WTC11 (cell line): ENCODE data around the gene RPS3. TPM values are rescaled to one million over a fixed set of nuclear protein-coding genes. Genes with fewer than 3 reads are reported as not detected.
A peak's percentile ranks its signal among the peaks of the same experiment; 100 is the strongest.

Source experiments
- ATAC-seq: fragments of 200-7000 bp; cut with Tn5 transposase; 2 replicates; pipeline ENCODE4 v1.10.0; 2021; ENCODE audit warnings: mild to moderate bottlenecking, moderate library complexity
- Bru-seq: library from RNA; stranded (reverse); fragments of 400-500 nt; gene quantifications from one replicate; lab custom pipeline; 2021; lab: Mats Ljungman, UMichigan
- CTCF ChIA-PET: fragments of 300-600 bp; sonication (Branson Sonifier 250); formaldehyde crosslinking; loops from one replicate; lab custom pipeline; 2021; ENCODE audit warnings: antibody characterized with exemption; lab: Charles Lee
- POLR2A ChIA-PET: fragments of 350-600 bp; sonication (Branson Sonifier 250); formaldehyde crosslinking; loops from one replicate; lab custom pipeline; 2021; ENCODE audit warnings: antibody characterized with exemption; lab: Charles Lee
- DNase-seq: peaks from one replicate; pipeline ENCODE4 v3.0.0; 2021; ENCODE audit warnings: low spot score
- H3K27ac Mint-ChIP-seq: 2 replicates; pipeline ENCODE4 v1.8.0; 2021; ENCODE audit warnings: mixed read lengths
- H3K27me3 Mint-ChIP-seq: 2 replicates; pipeline ENCODE4 v1.8.0; 2021; ENCODE audit warnings: low read depth, mild to moderate bottlenecking, moderate library complexity, mixed read lengths
- H3K36me3 Mint-ChIP-seq: 2 replicates; pipeline ENCODE4 v1.8.0; 2021; ENCODE audit warnings: mixed read lengths
- H3K4me1 Mint-ChIP-seq: 2 replicates; pipeline ENCODE4 v1.8.0; 2022; ENCODE audit warnings: mixed read lengths
- H3K4me3 Mint-ChIP-seq: 2 replicates; pipeline ENCODE4 v1.8.0; 2021; ENCODE audit warnings: mild to moderate bottlenecking, moderate library complexity, mixed read lengths
- H3K9me3 Mint-ChIP-seq: 2 replicates; pipeline ENCODE4 v1.8.0; 2021; ENCODE audit warnings: mixed read lengths
- CBFB ChIP-seq: sonication (generic); formaldehyde crosslinking; IDR thresholded peaks from 2 replicates; pipeline ENCODE4 v1.8.1; 2022; ENCODE audit warnings: mild to moderate bottlenecking, low read depth, missing genetic modification reagents
- ETV6 ChIP-seq: sonication (generic); formaldehyde crosslinking; IDR thresholded peaks from 2 replicates; pipeline ENCODE4 v1.8.1; 2022; ENCODE audit warnings: mild to moderate bottlenecking, missing genetic modification reagents
- FOXP1 ChIP-seq: sonication (generic); formaldehyde crosslinking; IDR thresholded peaks from 2 replicates; pipeline ENCODE4 v1.8.0; 2022; ENCODE audit warnings: missing genetic modification reagents, mild to moderate bottlenecking, moderate library complexity, borderline replicate concordance
- GABPB1 ChIP-seq: sonication (generic); formaldehyde crosslinking; IDR thresholded peaks from 2 replicates; pipeline ENCODE4 v1.8.1; 2023; ENCODE audit warnings: mild to moderate bottlenecking, missing genetic modification reagents
- JAZF1 ChIP-seq: fragments of 250-450 bp; sonication (Bioruptor Pico); IDR thresholded peaks from 2 replicates; pipeline ENCODE4 v1.9.0; 2021; ENCODE audit warnings: moderate library complexity, mild to moderate bottlenecking, inconsistent platforms
- JUN ChIP-seq: sonication (generic); formaldehyde crosslinking; IDR thresholded peaks from 2 replicates; pipeline ENCODE4 v1.8.0; 2023; ENCODE audit warnings: mild to moderate bottlenecking, missing genetic modification reagents
- SMAD3 ChIP-seq: sonication (generic); formaldehyde crosslinking; IDR thresholded peaks from 2 replicates; pipeline ENCODE4 v1.8.0; 2022; ENCODE audit warnings: missing genetic modification reagents, mild to moderate bottlenecking, borderline replicate concordance
- SMAD4 ChIP-seq: sonication (generic); formaldehyde crosslinking; IDR thresholded peaks from 2 replicates; pipeline ENCODE4 v1.8.0; 2022; ENCODE audit warnings: mild to moderate bottlenecking, missing genetic modification reagents
- SP1 ChIP-seq: sonication (generic); formaldehyde crosslinking; conservative IDR thresholded peaks from 2 replicates; pipeline ENCODE4 v1.8.1; 2022; ENCODE audit warnings: missing genetic modification reagents
- TEAD4 ChIP-seq: sonication (generic); formaldehyde crosslinking; IDR thresholded peaks from 2 replicates; pipeline ENCODE4 v1.8.0; 2022; ENCODE audit warnings: mild to moderate bottlenecking, missing genetic modification reagents
- ZNF232 ChIP-seq: sonication (generic); formaldehyde crosslinking; IDR thresholded peaks from 2 replicates; pipeline ENCODE4 v1.8.0; 2022; ENCODE audit warnings: mild to moderate bottlenecking, missing genetic modification reagents
- long read RNA-seq, 3 experiments: library from RNA in 1 of 3; library from capped mRNA in 1 of 3; library from polyadenylated mRNA in 1 of 3; unstranded in 2 of 3; stranded (forward) in 1 of 3; transcript quantifications; one replicate each; pipeline ENCODE4 v2.0.0, GENCODE V29; 2021
- total RNA-seq: library from RNA; stranded (reverse); gene quantifications from 3 replicates; pipeline ENCODE4 v1.2.3, GENCODE V29; 2021
- TF ChIP-seq, protein P1 (sequence below): sonication (generic); formaldehyde crosslinking; IDR thresholded peaks from 2 replicates; pipeline ENCODE4 v1.8.0; 2023; ENCODE audit warnings: missing genetic modification reagents
- TF ChIP-seq, protein P2 (sequence below): sonication (generic); formaldehyde crosslinking; IDR thresholded peaks from 2 replicates; pipeline ENCODE4 v1.8.0; 2022; ENCODE audit warnings: mild to moderate bottlenecking, missing genetic modification reagents
- TF ChIP-seq, protein P3 (sequence below): sonication (generic); formaldehyde crosslinking; IDR thresholded peaks from 2 replicates; pipeline ENCODE4 v1.8.1; 2023; ENCODE audit warnings: mild to moderate bottlenecking, missing genetic modification reagents, moderate library complexity
- TF ChIP-seq, protein P4 (sequence below): sonication (generic); formaldehyde crosslinking; IDR thresholded peaks from 2 replicates; pipeline ENCODE4 v1.8.1; 2022; ENCODE audit warnings: mild to moderate bottlenecking, moderate library complexity, missing genetic modification reagents
- TF ChIP-seq, protein P5 (sequence below): sonication (generic); formaldehyde crosslinking; IDR thresholded peaks from 2 replicates; pipeline ENCODE4 v1.8.1; 2023; ENCODE audit warnings: mild to moderate bottlenecking, missing genetic modification reagents, moderate library complexity
- TF ChIP-seq, protein P6 (sequence below): sonication (generic); formaldehyde crosslinking; IDR thresholded peaks from 2 replicates; pipeline ENCODE4 v1.8.1; 2023; ENCODE audit warnings: mild to moderate bottlenecking, moderate library complexity, missing genetic modification reagents
- TF ChIP-seq, protein P7 (sequence below): sonication (generic); formaldehyde crosslinking; IDR thresholded peaks from 2 replicates; pipeline ENCODE4 v1.8.1; 2023; ENCODE audit warnings: mild to moderate bottlenecking, missing genetic modification reagents
- TF ChIP-seq, protein P8 (sequence below): sonication (generic); formaldehyde crosslinking; IDR thresholded peaks from 2 replicates; pipeline ENCODE4 v1.8.1; 2022; ENCODE audit warnings: low read depth, mild to moderate bottlenecking, moderate library complexity, missing genetic modification reagents, borderline replicate concordance
- TF ChIP-seq, protein P9 (sequence below): fragments of 250-450 bp; sonication (Bioruptor Pico); IDR thresholded peaks from 2 replicates; pipeline ENCODE4 v1.9.0; 2021; ENCODE audit warnings: mild to moderate bottlenecking

RPS3 gene
- total RNA-seq = 3,967 to 4,516 TPM (median 4,446 TPM) in 3 replicates
- percentile 98 among the genes with signal in this experiment for Bru-seq, nascent RNA
- long read RNA-seq, experiment 1, transcript RPS3-217 (7 exons, 2,097 nt) = major isoform, 2,087 of 2,238 reads
- long read RNA-seq, experiment 1, partial matches to known transcripts = 122 of 2,238 reads
- long read RNA-seq, experiment 1, other reads (novel, unspliced or antisense) = 18 of 2,238 reads
- long read RNA-seq, experiment 2, transcript RPS3-203 (6 exons, 866 nt) = minor isoform, 92 of 4,607 reads
- long read RNA-seq, experiment 2, transcript RPS3-216 (7 exons, 796 nt) = minor isoform, 7 of 4,607 reads
- long read RNA-seq, experiment 2, transcript RPS3-209 (7 exons, 1,306 nt) = minor isoform, 6 of 4,607 reads
- long read RNA-seq, experiment 2, transcript RPS3-217 (7 exons, 2,097 nt) = major isoform, 3,698 of 4,607 reads
- long read RNA-seq, experiment 2, partial matches to known transcripts = 635 of 4,607 reads
- long read RNA-seq, experiment 2, other reads (novel, unspliced or antisense) = 156 of 4,607 reads
- long read RNA-seq, experiment 3, transcript RPS3-216 (7 exons, 796 nt) = minor isoform, 7 of 6,625 reads
- long read RNA-seq, experiment 3, transcript RPS3-217 (7 exons, 2,097 nt) = major isoform, 6,494 of 6,625 reads
- long read RNA-seq, experiment 3, partial matches to known transcripts = 60 of 6,625 reads
- long read RNA-seq, experiment 3, other reads (novel, unspliced or antisense) = 59 of 6,625 reads

DNA sequence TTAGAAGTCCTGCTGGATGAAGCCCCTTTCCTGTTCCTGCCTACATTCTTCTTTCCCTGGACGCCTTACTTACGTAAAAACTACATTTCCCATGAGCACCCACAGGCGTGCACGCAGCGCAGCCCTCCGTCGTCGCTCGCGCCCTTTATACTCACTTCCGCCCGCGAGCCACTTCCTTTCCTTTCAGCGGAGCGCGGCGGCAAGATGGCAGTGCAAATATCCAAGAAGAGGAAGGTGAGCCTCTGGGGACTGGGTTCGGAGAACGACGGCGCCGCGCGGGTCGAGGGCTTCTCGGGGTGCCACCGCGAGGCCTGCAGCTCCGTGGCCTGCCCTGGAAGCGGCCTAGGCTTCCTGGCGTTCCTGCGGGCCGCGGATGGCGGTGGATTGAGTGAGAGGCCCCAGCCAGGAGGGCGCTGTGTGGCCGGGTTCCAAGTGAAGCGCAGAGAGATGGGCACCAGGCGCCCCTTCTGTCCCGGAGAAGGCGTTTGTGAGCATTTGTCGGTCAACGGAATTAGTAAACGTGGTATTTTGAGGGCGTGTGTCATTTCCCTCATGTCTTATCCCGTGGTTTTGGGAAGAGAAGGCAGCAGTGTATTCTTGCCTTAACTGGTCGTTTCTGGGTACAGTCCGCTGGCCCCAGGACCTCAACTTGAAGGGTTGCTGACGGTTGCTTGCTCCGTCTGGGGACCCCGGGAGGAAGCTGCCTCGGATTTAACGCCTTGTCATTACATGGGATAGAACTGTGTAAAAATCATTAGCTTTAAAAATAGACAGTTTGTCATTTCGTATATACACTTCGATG lies at the start of gene RPS3:
Gene RPS3, plus strand, starts transcription at position 175 of the 802 bp plus-strand sequence. Its CDS starts 30 bp downstream, at position 205.
- peak; percentile 88 for DNase-seq
- ChIA-PET CTCF (interaction anchor here (1.6 to 2.2 kb wide), 2 partner anchors 10 to 119 kb away, joined by 4 to 6 read pairs; no protein-coding TSS in a partner anchor), POLR2A (no interaction called here)
- Mint-ChIP-seq H3K4me1 (peaks cover 39% of the 10 kb centered on the region), H3K27me3 (peaks cover 4% of the 10 kb centered on the region; the same call in 1 of the 2 replicates), H3K27ac (peak within 1 kb of the TSS; percentile 99), H3K4me3 (peak within 1 kb of the TSS; percentile 100), H3K9me3 (no peaks in the 10 kb centered on the region), H3K36me3 (peaks cover 53% of the 10 kb centered on the region)
- ATAC-seq = peak; percentile 84
- TF ChIP-seq TEAD4 (CRISPR knock-in tag) (peak; percentile 76; the same call in 1 of the 2 replicates), JAZF1 (CRISPR knock-in tag) (no peak), SP1 (CRISPR knock-in tag) (peak; percentile 78; the same call in 1 of the 2 replicates), SMAD4 (0 out of 2 replicates have a peak, but pooled peaks have one; percentile 15), JUN (peak; percentile 66; the same call in 1 of the 2 replicates), FOXP1 (CRISPR knock-in tag) (peak; percentile 90), ETV6 (CRISPR knock-in tag) (peak; percentile 90), ZNF232 (CRISPR knock-in tag) (peak; percentile 73; the same call in 1 of the 2 replicates), CBFB (CRISPR knock-in tag) (no peak), SMAD3 (CRISPR knock-in tag) (peak; percentile 44; the same call in 1 of the 2 replicates), GABPB1 (CRISPR knock-in tag) (peak; percentile 80)
- TF ChIP-seq, protein P1, sequence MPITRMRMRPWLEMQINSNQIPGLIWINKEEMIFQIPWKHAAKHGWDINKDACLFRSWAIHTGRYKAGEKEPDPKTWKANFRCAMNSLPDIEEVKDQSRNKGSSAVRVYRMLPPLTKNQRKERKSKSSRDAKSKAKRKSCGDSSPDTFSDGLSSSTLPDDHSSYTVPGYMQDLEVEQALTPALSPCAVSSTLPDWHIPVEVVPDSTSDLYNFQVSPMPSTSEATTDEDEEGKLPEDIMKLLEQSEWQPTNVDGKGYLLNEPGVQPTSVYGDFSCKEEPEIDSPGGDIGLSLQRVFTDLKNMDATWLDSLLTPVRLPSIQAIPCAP (CRISPR knock-in tag) = peak; percentile 72; the same call in 1 of the 2 replicates
- TF ChIP-seq, protein P2, sequence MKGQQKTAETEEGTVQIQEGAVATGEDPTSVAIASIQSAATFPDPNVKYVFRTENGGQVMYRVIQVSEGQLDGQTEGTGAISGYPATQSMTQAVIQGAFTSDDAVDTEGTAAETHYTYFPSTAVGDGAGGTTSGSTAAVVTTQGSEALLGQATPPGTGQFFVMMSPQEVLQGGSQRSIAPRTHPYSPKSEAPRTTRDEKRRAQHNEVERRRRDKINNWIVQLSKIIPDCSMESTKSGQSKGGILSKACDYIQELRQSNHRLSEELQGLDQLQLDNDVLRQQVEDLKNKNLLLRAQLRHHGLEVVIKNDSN (CRISPR knock-in tag) = peak; percentile 31
- TF ChIP-seq, protein P3, sequence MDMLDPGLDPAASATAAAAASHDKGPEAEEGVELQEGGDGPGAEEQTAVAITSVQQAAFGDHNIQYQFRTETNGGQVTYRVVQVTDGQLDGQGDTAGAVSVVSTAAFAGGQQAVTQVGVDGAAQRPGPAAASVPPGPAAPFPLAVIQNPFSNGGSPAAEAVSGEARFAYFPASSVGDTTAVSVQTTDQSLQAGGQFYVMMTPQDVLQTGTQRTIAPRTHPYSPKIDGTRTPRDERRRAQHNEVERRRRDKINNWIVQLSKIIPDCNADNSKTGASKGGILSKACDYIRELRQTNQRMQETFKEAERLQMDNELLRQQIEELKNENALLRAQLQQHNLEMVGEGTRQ (CRISPR knock-in tag) = no peak
- TF ChIP-seq, protein P4, sequence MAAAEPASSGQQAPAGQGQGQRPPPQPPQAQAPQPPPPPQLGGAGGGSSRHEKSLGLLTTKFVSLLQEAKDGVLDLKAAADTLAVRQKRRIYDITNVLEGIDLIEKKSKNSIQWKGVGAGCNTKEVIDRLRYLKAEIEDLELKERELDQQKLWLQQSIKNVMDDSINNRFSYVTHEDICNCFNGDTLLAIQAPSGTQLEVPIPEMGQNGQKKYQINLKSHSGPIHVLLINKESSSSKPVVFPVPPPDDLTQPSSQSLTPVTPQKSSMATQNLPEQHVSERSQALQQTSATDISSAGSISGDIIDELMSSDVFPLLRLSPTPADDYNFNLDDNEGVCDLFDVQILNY (CRISPR knock-in tag) = peak; percentile 77
- TF ChIP-seq, protein P5, sequence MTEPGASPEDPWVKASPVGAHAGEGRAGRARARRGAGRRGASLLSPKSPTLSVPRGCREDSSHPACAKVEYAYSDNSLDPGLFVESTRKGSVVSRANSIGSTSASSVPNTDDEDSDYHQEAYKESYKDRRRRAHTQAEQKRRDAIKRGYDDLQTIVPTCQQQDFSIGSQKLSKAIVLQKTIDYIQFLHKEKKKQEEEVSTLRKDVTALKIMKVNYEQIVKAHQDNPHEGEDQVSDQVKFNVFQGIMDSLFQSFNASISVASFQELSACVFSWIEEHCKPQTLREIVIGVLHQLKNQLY (CRISPR knock-in tag) = 0 out of 2 replicates have a peak, but pooled peaks have one; percentile 34
- TF ChIP-seq, protein P6, sequence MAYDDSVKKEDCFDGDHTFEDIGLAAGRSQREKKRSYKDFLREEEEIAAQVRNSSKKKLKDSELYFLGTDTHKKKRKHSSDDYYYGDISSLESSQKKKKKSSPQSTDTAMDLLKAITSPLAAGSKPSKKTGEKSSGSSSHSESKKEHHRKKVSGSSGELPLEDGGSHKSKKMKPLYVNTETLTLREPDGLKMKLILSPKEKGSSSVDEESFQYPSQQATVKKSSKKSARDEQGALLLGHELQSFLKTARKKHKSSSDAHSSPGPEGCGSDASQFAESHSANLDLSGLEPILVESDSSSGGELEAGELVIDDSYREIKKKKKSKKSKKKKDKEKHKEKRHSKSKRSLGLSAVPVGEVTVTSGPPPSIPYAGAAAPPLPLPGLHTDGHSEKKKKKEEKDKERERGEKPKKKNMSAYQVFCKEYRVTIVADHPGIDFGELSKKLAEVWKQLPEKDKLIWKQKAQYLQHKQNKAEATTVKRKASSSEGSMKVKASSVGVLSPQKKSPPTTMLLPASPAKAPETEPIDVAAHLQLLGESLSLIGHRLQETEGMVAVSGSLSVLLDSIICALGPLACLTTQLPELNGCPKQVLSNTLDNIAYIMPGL (CRISPR knock-in tag) = peak; percentile 58; the same call in 1 of the 2 replicates
- TF ChIP-seq, protein P7, sequence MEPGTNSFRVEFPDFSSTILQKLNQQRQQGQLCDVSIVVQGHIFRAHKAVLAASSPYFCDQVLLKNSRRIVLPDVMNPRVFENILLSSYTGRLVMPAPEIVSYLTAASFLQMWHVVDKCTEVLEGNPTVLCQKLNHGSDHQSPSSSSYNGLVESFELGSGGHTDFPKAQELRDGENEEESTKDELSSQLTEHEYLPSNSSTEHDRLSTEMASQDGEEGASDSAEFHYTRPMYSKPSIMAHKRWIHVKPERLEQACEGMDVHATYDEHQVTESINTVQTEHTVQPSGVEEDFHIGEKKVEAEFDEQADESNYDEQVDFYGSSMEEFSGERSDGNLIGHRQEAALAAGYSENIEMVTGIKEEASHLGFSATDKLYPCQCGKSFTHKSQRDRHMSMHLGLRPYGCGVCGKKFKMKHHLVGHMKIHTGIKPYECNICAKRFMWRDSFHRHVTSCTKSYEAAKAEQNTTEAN (CRISPR knock-in tag) = peak; percentile 82; the same call in 1 of the 2 replicates
- TF ChIP-seq, protein P8, sequence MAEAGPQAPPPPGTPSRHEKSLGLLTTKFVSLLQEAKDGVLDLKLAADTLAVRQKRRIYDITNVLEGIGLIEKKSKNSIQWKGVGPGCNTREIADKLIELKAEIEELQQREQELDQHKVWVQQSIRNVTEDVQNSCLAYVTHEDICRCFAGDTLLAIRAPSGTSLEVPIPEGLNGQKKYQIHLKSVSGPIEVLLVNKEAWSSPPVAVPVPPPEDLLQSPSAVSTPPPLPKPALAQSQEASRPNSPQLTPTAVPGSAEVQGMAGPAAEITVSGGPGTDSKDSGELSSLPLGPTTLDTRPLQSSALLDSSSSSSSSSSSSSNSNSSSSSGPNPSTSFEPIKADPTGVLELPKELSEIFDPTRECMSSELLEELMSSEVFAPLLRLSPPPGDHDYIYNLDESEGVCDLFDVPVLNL (CRISPR knock-in tag) = peak; percentile 75; the same call in 1 of the 2 replicates
- TF ChIP-seq, protein P9, sequence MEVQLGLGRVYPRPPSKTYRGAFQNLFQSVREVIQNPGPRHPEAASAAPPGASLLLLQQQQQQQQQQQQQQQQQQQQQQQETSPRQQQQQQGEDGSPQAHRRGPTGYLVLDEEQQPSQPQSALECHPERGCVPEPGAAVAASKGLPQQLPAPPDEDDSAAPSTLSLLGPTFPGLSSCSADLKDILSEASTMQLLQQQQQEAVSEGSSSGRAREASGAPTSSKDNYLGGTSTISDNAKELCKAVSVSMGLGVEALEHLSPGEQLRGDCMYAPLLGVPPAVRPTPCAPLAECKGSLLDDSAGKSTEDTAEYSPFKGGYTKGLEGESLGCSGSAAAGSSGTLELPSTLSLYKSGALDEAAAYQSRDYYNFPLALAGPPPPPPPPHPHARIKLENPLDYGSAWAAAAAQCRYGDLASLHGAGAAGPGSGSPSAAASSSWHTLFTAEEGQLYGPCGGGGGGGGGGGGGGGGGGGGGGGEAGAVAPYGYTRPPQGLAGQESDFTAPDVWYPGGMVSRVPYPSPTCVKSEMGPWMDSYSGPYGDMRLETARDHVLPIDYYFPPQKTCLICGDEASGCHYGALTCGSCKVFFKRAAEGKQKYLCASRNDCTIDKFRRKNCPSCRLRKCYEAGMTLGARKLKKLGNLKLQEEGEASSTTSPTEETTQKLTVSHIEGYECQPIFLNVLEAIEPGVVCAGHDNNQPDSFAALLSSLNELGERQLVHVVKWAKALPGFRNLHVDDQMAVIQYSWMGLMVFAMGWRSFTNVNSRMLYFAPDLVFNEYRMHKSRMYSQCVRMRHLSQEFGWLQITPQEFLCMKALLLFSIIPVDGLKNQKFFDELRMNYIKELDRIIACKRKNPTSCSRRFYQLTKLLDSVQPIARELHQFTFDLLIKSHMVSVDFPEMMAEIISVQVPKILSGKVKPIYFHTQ (CRISPR knock-in tag) = no peak
